OCI-LY1 (cell line): ENCODE results near the gene JMJD1C.

Experiments used
- CTCF ChIP-seq: fragments of 200-600 bp; sonication (generic), shearing (Covaris generic); IDR thresholded peaks from 2 replicates; pipeline ENCODE4 v1.5.1; 2017; ENCODE audit warnings: mild to moderate bottlenecking, antibody characterized with exemption, low read length, moderate library complexity, mixed read lengths
- EZH2 ChIP-seq: fragments of 200-600 bp; sonication (generic), shearing (Covaris generic); IDR thresholded peaks from 2 replicates; pipeline ENCODE4 v1.8.0; 2017; ENCODE audit warnings: borderline replicate concordance, mixed run types, mild to moderate bottlenecking, antibody characterized with exemption, low read length, moderate library complexity, mixed read lengths

GRCh38 chr10:63250032-63250431 lies 215.7 kb downstream of the JMJD1C start:
- TF ChIP-seq CTCF (no peak), EZH2 (no peak)
